Measurements from ENCODE around the gene TEX36. TPM values are rescaled to one million over a fixed set of nuclear protein-coding genes. Genes with fewer than 3 reads are reported as not detected.
"Not testable (repeated sequence)": the region's sequence is repeated elsewhere in the genome, so short reads cannot be mapped to it uniquely, and the experiment has no call there.

The TEX36 gene
- polyA plus RNA-seq, 1 donor, result not detected

DNA sequence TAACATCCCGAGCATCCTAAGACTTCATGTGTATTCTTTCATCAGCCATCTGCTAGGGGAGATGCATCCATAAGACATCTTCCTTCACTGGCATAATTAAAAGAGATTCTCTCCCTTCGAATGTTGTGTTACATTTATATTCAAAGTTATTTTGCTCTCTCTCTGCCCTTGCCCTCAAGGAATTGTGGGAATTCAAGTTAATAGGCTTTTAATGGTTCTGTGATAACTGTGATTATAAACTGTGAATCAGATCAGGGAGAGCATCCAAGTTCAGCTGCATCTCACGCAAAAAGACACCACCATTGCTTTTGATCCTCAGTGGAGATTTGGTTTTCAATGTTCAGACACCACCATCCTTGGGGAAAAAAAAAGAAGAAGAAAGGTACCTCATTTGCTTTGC lies 9.2 kb upstream of the TEX36 start:
- no peak for DNase-seq

DNA sequence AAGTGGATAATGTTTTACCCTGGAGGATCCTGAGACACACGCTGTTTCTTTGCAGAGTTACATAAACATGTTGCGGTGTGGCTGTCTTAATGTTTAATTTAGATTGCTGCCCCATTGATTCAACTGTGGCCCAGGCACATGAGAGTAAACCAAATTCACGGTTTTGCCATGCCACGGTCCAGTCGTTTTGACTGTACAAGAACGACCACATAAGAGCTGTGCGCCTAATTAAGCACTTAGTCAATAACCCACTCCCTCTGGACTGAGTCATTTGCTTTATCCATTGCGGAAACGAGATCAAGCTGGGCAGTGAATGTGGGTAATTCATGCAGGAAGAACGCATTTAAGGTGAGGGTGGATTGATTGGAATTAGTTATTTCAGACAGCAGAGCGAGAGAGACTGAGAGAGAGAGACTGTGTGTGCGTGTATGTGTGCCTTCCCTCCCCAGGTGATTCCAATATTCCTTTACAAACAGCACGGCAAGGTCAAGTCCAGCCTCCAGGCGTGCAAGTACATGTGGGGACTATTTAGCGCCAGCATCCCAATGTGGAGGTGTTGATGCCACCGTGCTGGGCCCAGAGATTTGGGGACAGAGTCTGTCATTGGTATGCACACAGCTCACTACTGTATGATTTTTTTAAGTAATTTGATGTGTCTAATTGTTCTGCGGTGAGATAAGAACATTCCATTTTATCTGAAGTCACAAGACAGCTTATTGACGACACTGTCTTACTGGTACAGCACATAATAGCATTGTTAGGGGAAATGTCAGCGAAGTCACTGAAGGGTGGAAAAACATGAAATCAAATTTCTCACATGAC lies 8.4 kb upstream of the TEX36 start:
- no peak for DNase-seq

DNA sequence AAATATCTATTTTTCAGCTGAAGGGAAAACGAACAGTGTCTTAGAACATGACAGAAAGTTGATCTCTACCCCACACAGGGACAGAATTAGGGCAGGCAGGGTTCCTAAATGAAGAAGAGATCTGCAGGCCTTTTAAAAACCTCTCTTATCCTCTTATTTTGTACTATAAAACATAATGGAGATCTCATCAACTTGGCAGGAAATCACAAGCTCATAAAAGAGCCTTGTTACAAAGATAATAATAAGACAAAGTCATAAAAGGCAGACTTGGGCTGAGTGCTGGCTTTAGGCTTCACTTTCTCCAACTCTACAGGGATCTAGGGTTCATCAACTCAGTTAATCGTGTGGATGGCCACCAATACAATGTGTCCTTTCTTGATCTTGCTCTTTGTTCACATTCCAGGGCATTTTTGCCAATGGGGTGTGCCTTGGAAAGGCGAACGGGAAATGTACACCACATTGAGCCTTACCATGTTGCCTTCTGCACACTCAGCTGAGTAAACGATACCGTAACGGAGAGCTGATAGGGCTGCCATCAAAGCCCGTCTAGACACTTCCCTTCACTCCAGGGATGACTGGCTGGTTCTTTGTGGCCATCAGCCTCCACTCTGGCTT lies 7.1 kb upstream of the TEX36 start:
- DNase-seq, result no peak

DNA sequence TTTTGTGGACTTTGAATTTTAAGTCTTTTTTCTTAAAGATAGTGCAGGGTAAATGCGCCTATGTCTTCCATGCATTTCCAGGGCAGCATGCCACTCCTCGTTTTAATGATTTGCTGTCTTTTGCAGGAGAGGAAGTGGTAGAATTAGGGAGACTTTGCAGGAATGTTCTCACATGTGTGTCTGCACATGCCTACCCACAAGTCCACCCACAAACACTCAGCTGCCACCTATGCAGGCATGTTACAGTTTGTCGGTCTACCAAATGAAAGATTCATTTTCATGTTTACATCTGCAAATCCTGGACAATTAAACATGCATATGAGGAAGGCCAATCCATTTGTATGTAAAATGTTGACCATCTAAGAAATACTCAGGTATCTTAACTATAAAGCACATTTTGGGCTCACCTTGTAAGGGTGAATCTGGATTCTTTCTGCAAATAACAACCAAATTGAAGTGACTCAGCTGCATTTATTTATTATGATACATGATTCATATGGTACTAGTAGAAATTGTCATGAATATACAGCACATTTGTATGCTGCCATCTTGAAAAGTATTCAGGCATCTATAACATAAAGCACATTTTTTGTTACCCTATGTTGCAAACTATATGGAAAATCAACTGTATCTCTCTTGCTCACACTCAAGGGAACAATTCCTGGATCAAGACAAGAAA lies 4.7 kb upstream of the TEX36 start:
- DNase-seq, result no peak

DNA sequence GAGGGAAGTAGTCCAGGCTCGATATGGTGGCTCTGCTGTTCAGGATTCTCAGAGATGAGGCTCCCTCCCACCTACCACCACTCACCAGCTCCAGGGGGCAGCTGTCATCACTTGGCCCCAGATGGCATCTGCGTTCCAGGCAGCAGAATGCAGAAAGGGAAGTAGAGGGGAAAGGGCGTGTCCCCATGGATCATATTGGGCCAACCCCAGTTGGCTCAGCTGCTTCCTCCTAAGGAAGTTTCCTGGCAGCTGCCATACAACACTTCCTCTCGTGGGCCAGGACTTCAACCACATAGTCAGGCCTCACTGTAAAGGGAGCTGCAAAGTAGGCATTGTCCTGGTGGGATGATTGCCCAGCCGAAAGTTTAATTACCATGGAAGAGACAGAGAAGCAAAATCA lies 1.6 kb upstream of the TEX36 start:
- DNase-seq, result no peak

DNA sequence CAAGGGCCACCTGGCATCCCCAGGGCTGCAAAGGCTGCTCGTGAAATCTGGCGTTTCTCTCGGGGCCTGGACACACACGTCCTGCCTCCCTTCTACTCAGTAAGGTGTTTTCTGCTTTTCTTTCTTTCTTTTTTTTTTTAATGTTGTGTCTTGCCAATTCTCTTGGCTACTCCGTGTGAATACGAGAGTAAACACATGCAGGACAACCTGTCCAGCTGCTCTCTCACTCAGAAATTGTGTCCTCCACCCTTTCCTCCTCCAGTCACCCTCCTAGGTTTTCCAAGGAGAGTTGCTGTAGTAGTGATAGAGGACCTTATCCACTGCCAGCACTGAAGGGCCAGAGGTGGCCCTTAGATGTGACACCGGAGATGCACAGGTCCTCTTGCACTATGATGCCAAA lies 858 bp upstream of the TEX36 start:
- DNase-seq, result no peak

DNA sequence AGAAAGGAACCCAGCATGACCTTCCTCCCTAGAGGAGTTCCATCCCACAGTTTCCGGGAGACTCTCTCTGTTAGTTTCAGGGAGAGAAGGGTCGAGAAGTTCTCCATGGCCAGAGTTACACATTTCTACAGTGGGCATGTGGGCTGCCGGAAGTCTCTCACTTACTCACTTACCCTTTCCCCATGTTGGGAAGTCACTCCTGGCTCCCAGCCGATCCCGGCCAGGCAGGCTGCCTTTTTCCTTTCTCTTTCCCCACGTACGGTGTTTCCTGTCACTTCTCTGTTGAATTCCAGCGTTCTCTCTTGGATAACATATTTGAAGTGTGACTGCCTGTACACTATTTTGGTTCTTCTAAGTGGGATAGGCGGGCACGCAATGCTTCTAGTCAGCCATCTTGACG lies 3.5 kb downstream of the TEX36 start:
- no peak for DNase-seq

DNA sequence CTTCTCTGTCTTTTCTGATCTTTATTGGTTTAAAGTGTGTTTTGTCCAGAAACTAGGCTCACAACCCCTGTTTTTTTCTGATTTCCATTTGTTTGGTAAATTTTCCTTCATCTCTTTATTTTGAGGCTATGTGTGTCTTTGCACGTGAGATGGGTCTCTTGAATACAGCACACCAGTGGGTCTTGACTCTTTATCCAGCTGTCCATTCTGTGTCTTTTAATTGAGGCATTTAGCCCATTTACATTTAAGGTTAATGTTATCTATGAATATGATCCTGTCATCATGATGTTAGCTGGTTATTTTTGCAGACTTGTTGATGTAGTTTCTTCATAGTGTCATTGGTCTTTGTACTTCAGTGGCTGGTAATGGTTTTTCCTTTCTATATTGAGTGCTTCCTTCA lies 10.1 kb downstream of the TEX36 start:
- no peak for DNase-seq

DNA sequence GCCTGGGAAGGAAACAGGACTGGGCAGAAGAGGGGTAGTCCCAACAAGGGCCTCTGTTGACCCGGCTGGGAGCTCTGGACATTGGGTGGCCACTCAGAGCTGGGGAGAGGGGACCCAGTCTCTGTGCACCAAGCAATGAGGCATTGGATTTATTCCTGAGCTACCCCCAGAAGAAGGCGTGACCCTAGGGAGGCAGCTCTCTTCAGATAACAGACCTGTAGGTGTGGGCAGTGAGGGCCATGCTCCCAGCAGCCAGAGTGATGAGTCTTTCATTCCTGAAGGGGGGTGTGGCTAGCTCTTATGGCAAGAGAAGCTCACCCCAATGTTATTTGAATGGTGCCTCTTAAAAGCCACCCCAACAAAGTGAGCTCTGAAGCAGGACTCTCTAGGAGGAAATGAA lies 20.4 kb downstream of the TEX36 start:
- no peak for DNase-seq

DNA sequence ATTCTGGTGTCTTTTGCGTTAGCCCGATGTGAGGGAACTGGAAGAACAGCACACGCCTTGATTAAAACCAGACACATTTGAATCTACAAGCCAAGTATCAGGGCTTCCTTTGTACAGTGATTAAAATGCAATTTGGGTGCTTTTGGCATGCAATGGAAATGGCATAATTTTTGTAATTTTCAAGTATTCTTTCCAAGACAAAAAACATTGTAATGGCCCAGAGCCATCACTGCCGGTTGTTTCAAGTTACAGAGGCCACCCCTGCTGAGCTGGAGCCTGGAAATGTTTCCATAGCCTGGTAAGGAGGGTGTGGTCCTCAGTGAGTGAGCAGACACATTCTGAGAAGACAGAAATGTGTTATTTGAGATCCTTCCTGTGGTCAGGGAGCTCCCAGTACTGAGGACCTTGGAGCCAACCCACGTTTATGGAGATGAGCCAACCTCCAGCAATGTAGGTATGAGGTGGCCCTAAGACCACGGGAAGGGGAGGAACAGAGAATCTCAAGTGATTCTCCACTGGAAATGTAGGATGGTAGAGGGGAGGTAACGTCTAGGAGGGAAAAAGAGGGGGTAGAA lies 20.9 kb downstream of the TEX36 start:
- peak; percentile 22 for DNase-seq

DNA sequence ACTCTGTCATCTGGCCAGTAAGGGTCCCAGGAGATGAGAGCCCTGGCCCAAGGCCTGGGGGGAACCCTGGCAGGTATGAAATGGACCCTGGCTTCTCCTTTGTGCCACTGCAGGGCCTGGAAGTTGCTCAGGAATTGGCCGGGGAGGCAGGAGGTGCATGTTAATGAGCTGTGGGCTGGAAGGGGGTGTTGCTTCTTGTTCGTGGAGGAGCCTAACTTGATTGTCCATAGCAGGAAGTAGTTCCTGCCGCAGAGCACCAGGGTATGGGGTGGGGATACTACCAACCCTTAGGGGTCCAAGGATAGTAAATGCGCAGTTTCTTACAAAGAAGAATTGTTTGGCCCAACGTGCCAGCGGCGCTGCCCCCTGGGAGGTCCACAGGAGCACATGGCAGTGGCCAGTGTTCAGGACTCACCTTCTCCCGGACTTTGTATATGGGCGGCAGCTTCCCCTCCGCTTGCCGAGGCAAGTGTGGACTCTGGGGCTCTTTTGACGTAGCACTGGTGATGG lies 21.5 kb downstream of the TEX36 start:
- DNase-seq, result no peak

DNA sequence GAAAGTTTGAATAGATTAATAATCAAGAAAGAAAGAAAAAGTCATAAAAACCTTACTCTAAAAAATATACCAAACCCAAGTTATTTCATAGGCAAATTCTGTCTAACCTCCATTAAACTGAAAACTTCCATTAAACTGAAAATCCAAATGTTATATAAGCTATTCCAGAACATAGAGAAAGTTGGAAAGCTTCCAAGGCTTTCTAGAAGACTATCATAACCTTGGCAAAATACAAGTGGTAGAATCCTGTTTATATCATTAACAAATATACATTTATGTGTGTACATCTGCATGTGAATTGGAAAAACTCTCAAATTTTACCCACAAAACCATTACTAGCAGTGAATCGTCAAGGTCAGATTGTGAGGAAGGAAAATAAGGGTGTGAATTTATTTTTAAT lies 23.9 kb downstream of the TEX36 start:
- no peak for DNase-seq

DNA sequence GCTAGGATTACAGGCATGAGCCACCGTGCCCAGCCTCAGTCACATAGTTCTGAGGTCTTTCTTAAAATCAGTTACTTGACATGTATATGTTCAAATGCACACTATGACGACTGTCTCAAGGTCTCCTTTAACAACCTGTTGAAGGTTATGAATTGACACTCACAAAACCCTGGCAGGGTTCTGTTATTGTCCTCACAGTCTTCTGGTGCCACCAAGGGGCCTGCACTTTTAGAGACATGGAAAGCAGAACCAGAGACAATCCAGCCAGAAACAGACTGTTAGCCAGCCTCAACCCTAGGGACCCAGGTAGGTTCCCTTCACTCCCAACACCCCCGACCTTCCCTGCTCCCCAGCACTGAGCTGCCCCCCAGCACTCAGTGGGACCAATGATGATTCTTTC lies 26.4 kb downstream of the TEX36 start:
- no peak for DNase-seq

DNA sequence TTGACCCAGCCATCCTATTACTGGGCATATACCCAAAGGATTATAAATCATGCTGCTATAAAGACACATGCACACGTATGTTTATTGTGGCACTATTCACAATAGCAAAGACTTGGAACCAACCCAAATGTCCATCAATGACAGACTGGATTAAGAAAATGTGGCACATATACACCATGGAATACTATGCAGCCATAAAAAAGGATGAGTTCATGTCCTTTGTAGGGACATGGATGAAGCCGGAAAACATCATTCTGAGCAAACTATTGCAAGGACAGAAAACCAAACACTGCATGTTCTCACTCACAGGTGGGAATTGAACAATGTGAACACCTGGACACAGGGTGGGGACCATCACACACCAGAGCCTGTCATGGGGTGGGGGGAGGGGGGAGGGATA lies 29.9 kb downstream of the TEX36 start:
- not testable (repeated sequence) for DNase-seq

DNA sequence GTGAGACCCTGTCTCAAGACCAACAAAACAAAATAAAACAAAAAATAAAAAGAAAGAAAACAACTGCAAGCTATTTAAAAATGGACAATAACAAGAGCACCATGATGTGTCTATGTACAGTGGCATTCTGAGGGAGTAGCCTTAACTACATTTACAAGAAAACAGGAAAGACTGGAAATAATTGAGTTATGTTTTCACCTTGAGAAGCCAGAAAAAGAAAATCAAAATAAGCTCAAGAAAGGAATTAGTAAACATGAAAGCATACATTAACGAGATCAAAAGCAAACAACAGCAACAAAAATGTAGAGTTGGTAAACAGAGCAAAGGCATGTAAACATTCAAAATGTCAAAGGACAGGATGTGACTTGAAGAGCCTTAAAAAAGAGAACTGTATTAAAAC lies 36.7 kb downstream of the TEX36 start:
- no peak for DNase-seq

DNA sequence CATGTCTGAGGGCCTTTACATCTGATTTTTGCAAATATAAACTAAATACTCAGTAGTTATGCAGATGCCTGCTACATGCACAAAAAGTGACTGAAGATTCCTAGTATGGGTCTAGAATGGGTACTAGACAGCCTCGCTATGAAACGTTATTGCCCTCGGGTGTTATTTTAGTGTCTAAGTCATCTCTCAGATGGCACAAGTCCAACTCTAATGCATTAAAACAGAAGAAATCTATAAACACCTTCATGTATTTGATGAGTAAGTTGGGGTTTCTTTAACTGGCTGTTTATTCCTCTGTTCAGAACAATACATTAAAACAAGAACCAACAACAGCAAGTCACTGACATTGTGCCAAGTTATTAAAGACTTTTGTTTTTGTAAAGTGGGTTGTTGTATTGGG lies 41.6 kb downstream of the TEX36 start:
- no peak for DNase-seq

DNA sequence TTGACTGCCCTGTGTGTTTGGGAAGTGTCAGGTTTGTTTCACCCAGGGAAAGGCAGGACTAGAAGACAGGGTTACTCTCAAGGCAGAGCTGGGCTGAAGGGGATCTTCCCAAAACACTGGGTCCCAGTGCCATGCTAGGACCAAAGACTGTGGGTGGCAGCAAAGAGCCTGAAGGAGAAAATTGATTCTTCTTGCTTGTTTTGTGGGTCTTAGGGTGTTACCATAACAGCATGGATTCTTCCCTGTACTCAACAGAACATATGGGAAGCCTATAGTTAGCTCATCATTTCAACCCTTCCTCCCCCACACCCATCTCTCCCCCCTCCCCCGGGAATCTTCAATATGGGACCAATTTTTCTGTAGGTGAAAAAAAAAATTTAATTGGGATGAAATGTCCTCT lies 42.3 kb downstream of the TEX36 start:
- DNase-seq, result no peak

DNA sequence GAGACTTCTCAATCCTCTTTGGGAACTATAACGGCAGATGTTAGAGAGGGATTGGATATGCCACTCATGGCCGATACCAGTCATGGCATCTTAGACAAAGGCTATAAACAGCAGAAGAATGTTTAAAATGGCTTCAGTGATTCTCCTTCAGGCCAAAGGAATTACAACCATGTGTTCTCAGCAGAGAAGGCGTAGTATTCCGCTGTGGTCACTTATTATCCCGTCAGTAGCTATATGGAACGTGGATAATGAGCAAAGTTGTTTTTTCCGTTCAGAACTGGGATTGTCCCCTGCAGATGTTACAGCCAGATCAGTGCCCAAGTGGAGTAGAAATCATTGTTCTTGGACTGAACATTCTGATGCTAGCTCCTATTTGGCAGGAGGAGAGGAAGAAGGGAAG lies 43.1 kb downstream of the TEX36 start:
- DNase-seq, result no peak

DNA sequence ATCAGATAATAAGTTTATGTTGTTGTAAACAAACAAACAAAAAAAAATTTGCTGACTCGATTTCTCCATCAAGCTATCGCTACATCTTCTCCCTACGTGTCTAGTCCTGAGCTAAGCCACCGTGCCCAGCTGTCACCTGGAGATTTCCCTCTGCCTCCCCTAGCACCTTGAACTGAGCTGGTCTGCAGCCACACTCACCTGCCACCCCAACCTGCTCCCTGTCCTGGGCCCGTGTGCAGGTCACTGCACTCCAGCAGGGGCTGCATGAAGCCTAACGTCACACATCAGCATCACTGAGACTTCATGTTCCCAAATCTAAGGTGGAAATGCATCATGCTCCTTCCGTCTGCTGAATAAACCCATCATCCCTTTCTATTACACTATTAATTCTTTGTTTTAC lies 44.4 kb downstream of the TEX36 start:
- DNase-seq, result no peak

DNA sequence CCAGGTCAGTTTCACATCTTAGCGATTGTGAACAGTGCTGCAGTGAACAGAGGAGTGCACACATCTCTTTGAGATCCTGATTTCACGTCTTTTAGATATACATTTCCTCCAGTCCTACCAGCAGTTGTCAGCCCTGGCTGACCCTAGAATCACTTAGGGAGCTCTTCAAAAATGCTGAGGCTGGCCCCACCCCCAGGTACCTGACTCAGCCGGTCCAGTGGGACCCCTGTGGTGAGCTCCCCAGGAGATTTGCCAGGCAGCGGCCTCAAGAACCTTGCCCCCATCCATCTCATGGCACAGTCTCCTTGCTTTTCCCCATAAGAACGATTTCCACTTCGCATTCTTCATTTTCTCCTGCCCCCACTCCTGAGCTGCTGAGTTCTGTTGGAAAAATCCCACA lies 45.5 kb downstream of the TEX36 start:
- DNase-seq, result no peak

DNA sequence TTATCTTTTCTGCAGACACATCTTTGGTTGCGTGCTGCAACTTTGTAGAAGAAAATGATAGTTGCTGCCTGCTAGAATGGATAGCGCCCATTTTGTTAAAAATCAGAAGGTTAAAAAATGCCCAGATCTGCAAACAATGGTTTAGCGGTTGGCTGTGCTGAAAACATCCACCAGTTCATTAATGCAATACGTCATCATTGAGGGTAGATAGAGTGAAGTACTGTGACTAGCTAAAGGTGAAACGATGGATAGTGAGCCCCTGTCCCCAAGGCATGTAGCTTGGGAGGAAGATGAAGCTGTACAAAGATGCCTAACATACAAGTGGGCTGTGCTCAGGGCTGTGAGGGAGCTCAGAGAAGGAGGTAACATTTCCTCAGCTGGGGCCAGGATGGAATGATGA lies 48.4 kb downstream of the TEX36 start:
- DNase-seq, result no peak

DNA sequence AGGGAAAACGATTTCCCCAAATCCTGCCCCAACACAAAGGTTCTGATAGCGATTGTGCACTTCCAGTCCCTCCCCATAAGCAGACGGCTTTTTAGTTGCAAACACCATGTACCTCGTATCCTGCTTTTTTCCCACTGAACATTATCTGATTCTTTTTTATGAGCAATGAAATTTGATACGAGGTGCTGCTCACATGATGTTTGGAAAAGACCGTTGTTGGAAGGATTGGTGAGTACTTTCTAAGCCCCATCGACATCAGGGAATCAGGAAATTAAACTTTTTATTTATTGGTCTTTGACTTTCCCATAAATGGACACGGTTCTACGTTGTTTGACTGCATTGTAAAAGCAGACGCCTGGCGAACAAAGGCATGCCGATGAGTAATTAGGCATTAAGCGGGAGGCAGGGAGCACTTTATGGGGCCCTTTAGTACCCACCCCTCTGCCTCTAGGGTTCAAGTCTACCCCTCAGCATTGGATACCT lies 49.4 kb downstream of the TEX36 start:
- DNase-seq, result no peak

DNA sequence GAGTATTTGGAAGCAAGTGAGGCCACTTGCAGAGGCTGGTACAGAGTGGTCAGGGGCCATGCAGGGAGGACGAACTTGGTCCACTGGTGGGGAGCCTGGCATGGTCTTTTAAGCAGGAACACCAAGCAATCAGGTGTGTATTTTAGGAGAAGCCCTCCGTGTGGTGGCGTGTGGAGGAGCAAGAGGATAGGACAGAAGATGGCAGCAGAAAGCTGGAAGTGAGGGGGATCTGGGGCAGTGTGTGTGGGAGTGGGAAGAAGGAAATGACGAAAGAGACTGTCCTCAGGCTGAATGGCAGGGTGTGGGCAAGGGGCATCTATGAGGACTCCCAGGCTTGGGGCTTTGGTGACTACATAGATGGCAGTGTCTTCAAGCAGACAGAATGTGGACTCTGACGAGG lies 51.2 kb downstream of the TEX36 start:
- no peak for DNase-seq

Data from hindlimb muscle (tissue), 1 donor.